Endodermal cell (in vitro differentiated cells): Measurements from ENCODE around the gene APBA2. TPM values are rescaled to one million over a fixed set of nuclear protein-coding genes. Genes with fewer than 3 reads are reported as not detected.

Experiments
- DNase-seq: peaks from one replicate; pipeline ENCODE4 v3.0.0-alpha.2; 2017
- H3K27ac ChIP-seq: 2 replicates; pipeline ENCODE4 v1.5.1; 2013; ENCODE audit warnings: mild to moderate bottlenecking, low read depth, low read length, moderate library complexity
- H3K27me3 ChIP-seq: 2 replicates; pipeline ENCODE4 v1.6.1; 2013; ENCODE audit warnings: mild to moderate bottlenecking, low read length, moderate library complexity; ENCODE audit not compliant: insufficient read depth, control insufficient read depth, poor library complexity, severe bottlenecking
- H3K36me3 ChIP-seq: 2 replicates; pipeline ENCODE4 v1.7.0; 2013; ENCODE audit warnings: mild to moderate bottlenecking, low read length, moderate library complexity; ENCODE audit not compliant: control insufficient read depth, insufficient read depth
- H3K4me1 ChIP-seq: one replicate; pipeline ENCODE4 v1.7.0; 2013; ENCODE audit warnings: low read length; ENCODE audit not compliant: control insufficient read depth, insufficient read depth
- H3K4me3 ChIP-seq: 2 replicates; pipeline ENCODE4 v1.5.1; 2013; ENCODE audit warnings: mild to moderate bottlenecking, low read length, moderate library complexity
- H3K9ac ChIP-seq: 2 replicates; pipeline ENCODE4 v1.6.1; 2013; ENCODE audit warnings: mild to moderate bottlenecking, low read length, moderate library complexity; ENCODE audit not compliant: poor library complexity, severe bottlenecking; ENCODE audit errors: extremely low read depth
- H3K9me3 ChIP-seq: 2 replicates; pipeline ENCODE4 v1.6.1; 2013; ENCODE audit warnings: mild to moderate bottlenecking, low read length, moderate library complexity; ENCODE audit not compliant: control insufficient read depth
- H3K27ac Mint-ChIP-seq: 2 replicates; pipeline ENCODE4 v1.8.0; 2020; ENCODE audit warnings: mixed read lengths
- H3K27me3 Mint-ChIP-seq: 2 replicates; pipeline ENCODE4 v1.8.0; 2021; ENCODE audit warnings: mild to moderate bottlenecking, mixed read lengths; ENCODE audit not compliant: insufficient read depth
- H3K36me3 Mint-ChIP-seq: 2 replicates; pipeline ENCODE4 v1.8.0; 2020; ENCODE audit warnings: low read depth, mixed read lengths
- H3K4me1 Mint-ChIP-seq: 2 replicates; pipeline ENCODE4 v1.8.0; 2020; ENCODE audit warnings: mixed read lengths
- H3K4me3 Mint-ChIP-seq: 2 replicates; pipeline ENCODE4 v1.8.0; 2020; ENCODE audit warnings: mild to moderate bottlenecking, moderate library complexity, mixed read lengths
- H3K9me3 Mint-ChIP-seq: 2 replicates; pipeline ENCODE4 v1.8.0; 2020; ENCODE audit warnings: mild to moderate bottlenecking, mixed read lengths
- CTCF ChIP-seq: fragments of 200-600 bp; sonication (generic); conservative IDR thresholded peaks from 2 replicates; pipeline ENCODE4 v1.5.0; 2021; ENCODE audit warnings: antibody characterized with exemption, mild to moderate bottlenecking
- WGBS, 2 experiments: methylation state at CpG; one replicate each; pipeline versions ENCODE4 v1.1.5 to v1.1.7; 2013; ENCODE audit warnings: missing lambda C conversion rate in 2 of 2, mixed read lengths in 1 of 2; ENCODE audit not compliant: insufficient coverage in 1 of 2, insufficient read length in 1 of 2; 5-methylcytosine and 5-hydroxymethylcytosine counted together
- total RNA-seq, 2 donors: library from RNA; stranded (reverse); fragmentation: NEBNext Ultra II Directional in 1 of 2; extraction: Animal tissue kit (Norgen Biotek cat#: 25700) in 1 of 2; gene quantifications; 2 replicates in 1 of 2; 3 replicates in 1 of 2; pipeline ENCODE4 v1.2.1, GENCODE V29; 2021

APBA2 gene
- total RNA-seq, 2 donors from 2014 or later, result 27.1 to 27.3 TPM

GRCh38 chr15:28983432-28984311 lies 97.9 kb downstream of the APBA2 start:
- no peaks in the 10 kb centered on the region for H3K27me3 ChIP-seq
- Mint-ChIP-seq H3K9me3 (no peaks in the 10 kb centered on the region), H3K36me3 (peaks cover 3% of the 10 kb centered on the region), H3K27ac (no peak overlapping the region), H3K4me3 (no peak overlapping the region), H3K27me3 (no peaks in the 10 kb centered on the region), H3K4me1 (peaks cover 4% of the 10 kb centered on the region)
- H3K9me3 ChIP-seq, result no peaks in the 10 kb centered on the region
- H3K4me3 ChIP-seq, result no peak overlapping the region
- no peaks in the 10 kb centered on the region for H3K36me3 ChIP-seq
- 90 to 92% methylated on average over 10 to 20 of the region's 20 CpGs for WGBS, 2 experiments
- no peaks in the 10 kb centered on the region for H3K4me1 ChIP-seq
- TF ChIP-seq CTCF, result peak; percentile 64
- H3K9ac ChIP-seq, result no peak overlapping the region
- peak; percentile 81 for DNase-seq
- no peak overlapping the region for H3K27ac ChIP-seq

DNA sequence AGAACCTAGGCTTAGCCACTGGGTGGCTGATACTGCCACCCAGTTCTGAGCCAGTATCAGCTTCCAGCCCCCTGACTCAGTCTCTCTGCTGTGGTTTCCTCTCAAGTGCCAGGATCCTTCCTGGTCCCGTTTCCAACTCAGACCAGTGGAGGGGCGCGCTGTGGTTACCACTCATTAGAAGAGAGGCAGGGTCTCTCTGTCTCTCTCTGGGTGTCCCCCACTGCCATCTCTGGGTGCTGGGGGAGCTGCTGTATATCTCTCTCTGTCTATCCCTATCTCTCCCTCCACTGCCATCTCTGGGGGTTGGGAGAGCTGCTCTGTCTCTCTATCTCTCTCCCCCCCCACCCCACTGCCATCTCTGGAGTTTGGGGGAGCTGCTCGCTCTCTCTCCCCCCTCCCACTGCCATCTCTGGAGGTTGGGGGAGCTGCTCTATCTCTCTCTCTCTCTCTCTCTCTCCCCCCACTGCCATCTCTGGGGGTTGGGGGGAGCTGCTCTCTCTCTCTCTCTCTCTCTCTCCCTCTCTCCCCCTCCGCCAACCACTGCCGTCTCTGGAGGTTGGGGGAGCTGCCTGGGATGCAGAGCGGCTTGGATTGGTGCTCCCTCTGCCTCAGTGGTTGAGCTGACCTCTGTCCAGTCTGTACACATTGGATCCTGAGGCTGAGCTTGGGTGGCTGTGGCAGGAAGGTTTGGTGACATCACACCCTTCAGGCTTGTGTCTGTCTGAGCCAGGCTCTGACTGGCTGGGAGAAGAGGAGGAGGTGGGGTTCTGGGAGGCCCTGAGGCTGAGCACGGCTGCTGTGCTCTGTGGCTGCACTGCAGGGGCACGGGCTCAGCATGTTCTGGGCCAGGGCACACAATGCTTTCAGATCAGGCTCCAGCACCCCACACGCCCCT lies 98.9 kb downstream of the APBA2 start:
- Histone ChIP-seq H3K9ac (peak overlapping the region; percentile 11), H3K27me3 (no peaks in the 10 kb centered on the region), H3K36me3 (no peaks in the 10 kb centered on the region), H3K27ac (peak overlapping the region; percentile 79), H3K4me1 (no peaks in the 10 kb centered on the region), H3K4me3 (no peak overlapping the region), H3K9me3 (no peaks in the 10 kb centered on the region)
- Mint-ChIP-seq H3K27ac (peak overlapping the region; percentile 5), H3K9me3 (no peaks in the 10 kb centered on the region), H3K27me3 (no peaks in the 10 kb centered on the region), H3K36me3 (peaks cover 3% of the 10 kb centered on the region), H3K4me1 (peaks cover 4% of the 10 kb centered on the region), H3K4me3 (no peak overlapping the region)
- 80 to 86% methylated on average over 2 to 9 of the region's 10 CpGs for WGBS, 2 experiments
- TF ChIP-seq CTCF, result no peak
- DNase-seq, result peak; percentile 62

- peak overlapping the region; percentile 5 for H3K27ac Mint-ChIP-seq
- Histone ChIP-seq H3K9ac (peak overlapping the region; percentile 11), H3K27ac (peak overlapping the region; percentile 79)
Observed at GRCh38 chr15:28985316-28985645, 99.5 kb downstream of the APBA2 start.

More at GRCh38 chr15:28985316-28985645, 99.5 kb downstream of the APBA2 start:
- no peaks in the 10 kb centered on the region for H3K36me3 ChIP-seq
- TF ChIP-seq CTCF, result no peak
- Mint-ChIP-seq H3K9me3 (no peaks in the 10 kb centered on the region), H3K4me1 (peaks cover 4% of the 10 kb centered on the region), H3K4me3 (no peak overlapping the region), H3K36me3 (peaks cover 3% of the 10 kb centered on the region), H3K27me3 (no peaks in the 10 kb centered on the region)
- no peaks in the 10 kb centered on the region for H3K4me1 ChIP-seq
- 78 to 81% methylated on average over 6 of the region's 6 CpGs for WGBS, 2 experiments
- H3K9me3 ChIP-seq, result no peaks in the 10 kb centered on the region
- H3K27me3 ChIP-seq, result no peaks in the 10 kb centered on the region
- H3K4me3 ChIP-seq, result no peak overlapping the region
- DNase-seq, result no peak
